Upper lobe of right lung (tissue), 1 donor: ENCODE data around the gene DNAH3. TPM values are rescaled to one million over a fixed set of nuclear protein-coding genes. Genes with fewer than 3 reads are reported as not detected.
"Not testable (repeated sequence)": the region's sequence is repeated elsewhere in the genome, so short reads cannot be mapped to it uniquely, and the experiment has no call there.

ENCODE experiments used
- ATAC-seq: fragments of 200-7000 bp; cut with Tn5 transposase; one replicate; pipeline ENCODE4 v1.9.1; 2020; ENCODE audit warnings: mild to moderate bottlenecking, moderate library complexity
- DNase-seq: peaks from one replicate; pipeline ENCODE4 v3.0.0-alpha.2; 2020
- H3K27ac ChIP-seq: fragments of 200-600 bp; one replicate; pipeline ENCODE4 v1.8.0; 2022
- H3K27me3 ChIP-seq: fragments of 200-600 bp; one replicate; pipeline ENCODE4 v1.8.0; 2022; ENCODE audit warnings: mild to moderate bottlenecking
- H3K36me3 ChIP-seq: fragments of 200-600 bp; one replicate; pipeline ENCODE4 v1.8.0; 2022
- H3K4me1 ChIP-seq: fragments of 200-600 bp; one replicate; pipeline ENCODE4 v1.8.0; 2022
- H3K4me3 ChIP-seq: fragments of 200-600 bp; one replicate; pipeline ENCODE4 v1.8.0; 2022; ENCODE audit warnings: mild to moderate bottlenecking
- H3K9me3 ChIP-seq: fragments of 200-600 bp; one replicate; pipeline ENCODE4 v1.8.0; 2022
- CTCF ChIP-seq: fragments of 200-600 bp; IDR thresholded peaks from one replicate; pipeline ENCODE4 v1.8.0; 2022; ENCODE audit warnings: antibody characterized with exemption
- intact Hi-C: fragments of 100-400 bp; cut with DNase I; formaldehyde crosslinking; loops from one replicate; pipeline ENCODE4 v1.11.0; 2022
- long read RNA-seq: library from polyadenylated mRNA; unstranded; transcript quantifications from one replicate; pipeline ENCODE4 v2.0.0, GENCODE V29; 2021
- total RNA-seq: library from RNA; stranded (reverse); fragmentation: NEBNext Ultra II Directional; extraction: Animal tissue kit (Norgen Biotek cat#: 25700); gene quantifications from one replicate; pipeline ENCODE4 v1.2.1, GENCODE V29; 2021
- donor health status: DM: no; HTN: yes; CAD: no; lungs with severe emphysema.

The DNAH3 gene
- 0.06 TPM for total RNA-seq
- long read RNA-seq: 0 reads

GRCh38 chr16:21150375-21151001 lies at the start of gene DNAH3:
Gene DNAH3 (minus strand): TSS chr16:21150846. CDS start chr16:21150319, 527 bp downstream.
- no peak within 1 kb of the TSS for H3K27ac ChIP-seq
- no peak within 1 kb of the TSS for H3K4me3 ChIP-seq
- H3K9me3 ChIP-seq: no peaks in the 10 kb centered on the region
- intact Hi-C loops: no loop called here
- peaks cover 4% of the 10 kb centered on the region for H3K4me1 ChIP-seq
- no peak for TF ChIP-seq CTCF
- H3K36me3 ChIP-seq: no peaks in the 10 kb centered on the region
- ATAC-seq: peak; percentile 90
- H3K27me3 ChIP-seq: no peaks in the 10 kb centered on the region
- DNase-seq: peak; percentile 68

- intact Hi-C loops: no loop called here
Observed at GRCh38 chr16:21199607-21200218, 49.1 kb upstream of the DNAH3 start.

GRCh38 chr16:21197621-21198020 lies 47.0 kb upstream of the DNAH3 start:
- Histone ChIP-seq H3K4me1 (no peaks in the 10 kb centered on the region), H3K27ac (no peak overlapping the region), H3K9me3 (no peaks in the 10 kb centered on the region), H3K36me3 (no peaks in the 10 kb centered on the region), H3K27me3 (peaks cover 12% of the 10 kb centered on the region), H3K4me3 (no peak overlapping the region)
- TF ChIP-seq CTCF: no peak
- DNase-seq (no peak), ATAC-seq (no peak)
- intact Hi-C loops: no loop called here

More at GRCh38 chr16:21199607-21200218, 49.1 kb upstream of the DNAH3 start:
- H3K27me3 ChIP-seq: peaks cover 12% of the 10 kb centered on the region
- no peaks in the 10 kb centered on the region for H3K9me3 ChIP-seq
- TF ChIP-seq CTCF: no peak
- ATAC-seq (no peak), DNase-seq (no peak)
- no peak overlapping the region for H3K4me3 ChIP-seq
- H3K27ac ChIP-seq: no peak overlapping the region
- H3K4me1 ChIP-seq: no peaks in the 10 kb centered on the region
- no peaks in the 10 kb centered on the region for H3K36me3 ChIP-seq

GRCh38 chr16:21197112-21197511 lies 46.5 kb upstream of the DNAH3 start:
- Histone ChIP-seq H3K36me3 (no peaks in the 10 kb centered on the region), H3K4me1 (no peaks in the 10 kb centered on the region), H3K4me3 (no peak overlapping the region), H3K27ac (no peak overlapping the region), H3K9me3 (no peaks in the 10 kb centered on the region), H3K27me3 (peaks cover 12% of the 10 kb centered on the region)
- intact Hi-C loops: no loop called here
- no peak for ATAC-seq
- DNase-seq: no peak
- TF ChIP-seq CTCF: no peak

- H3K9me3 ChIP-seq, ATAC-seq, intact Hi-C loops: not testable (repeated sequence)
Observed at GRCh38 chr16:21195330-21195729, 44.7 kb upstream of the DNAH3 start.

GRCh38 chr16:21194771-21195301 lies 44.2 kb upstream of the DNAH3 start:
- no peak for DNase-seq
- Histone ChIP-seq H3K9me3 (no peaks in the 10 kb centered on the region), H3K4me3 (no peak overlapping the region), H3K27me3 (peaks cover 4% of the 10 kb centered on the region), H3K4me1 (no peaks in the 10 kb centered on the region), H3K36me3 (no peaks in the 10 kb centered on the region), H3K27ac (no peak overlapping the region)
- TF ChIP-seq CTCF: no peak
- intact Hi-C loops: no loop called here
- ATAC-seq: no peak

More at GRCh38 chr16:21195330-21195729, 44.7 kb upstream of the DNAH3 start:
- H3K4me1 ChIP-seq, H3K27me3 ChIP-seq, H3K36me3 ChIP-seq, H3K27ac ChIP-seq, H3K4me3 ChIP-seq, DNase-seq: not testable (repeated sequence)
